BLaER1 treated with 17β-estradiol and CSF1 and Interleukin-3, amounts not matched to agents 10 nM and 100 nM (cell line): ENCODE results near the gene CEP162.
"Not testable (repeated sequence)": the region's sequence is repeated elsewhere in the genome, so short reads cannot be mapped to it uniquely, and the experiment has no call there.

Experiments used
- H3K27ac ChIP-seq, 11 experiments: shearing (Covaris generic); formaldehyde crosslinking; 2 replicates each; pipeline ENCODE4 v1.8.1; 2022
- H3K27me3 ChIP-seq, 11 experiments: shearing (Covaris generic); formaldehyde crosslinking; 2 replicates each; pipeline ENCODE4 v1.8.1; 2022
- H3K36me3 ChIP-seq, 11 experiments: shearing (Covaris generic); formaldehyde crosslinking; 2 replicates each; pipeline ENCODE4 v1.8.1; 2022
- H3K4me1 ChIP-seq, 10 experiments: shearing (Covaris generic); formaldehyde crosslinking; 2 replicates each; pipeline ENCODE4 v1.8.1; 2022
- H3K4me2 ChIP-seq, 11 experiments: shearing (Covaris generic); formaldehyde crosslinking; 2 replicates each; pipeline ENCODE4 v1.8.1; 2022
- H3K4me3 ChIP-seq, 10 experiments: shearing (Covaris generic); formaldehyde crosslinking; 2 replicates each; pipeline ENCODE4 v1.8.1; 2022
- H3K9ac ChIP-seq, 11 experiments: shearing (Covaris generic); formaldehyde crosslinking; 2 replicates each; pipeline ENCODE4 v1.8.1; 2022
- H3K9me3 ChIP-seq, 11 experiments: shearing (Covaris generic); formaldehyde crosslinking; replicated peaks in 1 of 11; 2 replicates each; pipeline ENCODE4 v1.8.1; 2022
- H4K20me1 ChIP-seq, 11 experiments: shearing (Covaris generic); formaldehyde crosslinking; 2 replicates each; pipeline ENCODE4 v1.8.1; 2022
- Cebpa-rat ChIP-seq, 11 experiments: shearing (Covaris generic); IDR thresholded peaks; 2 replicates each; pipeline ENCODE4 v1.8.1; 2022

The CEP162 gene

GRCh38 chr6:84263557-84263956 lies 36.1 kb upstream of the CEP162 start:
- TF ChIP-seq Cebpa-rat (IDR thresholded peaks at IDR 0.05) = no peak
- no peak overlapping the region for H3K4me2 ChIP-seq
- no peak overlapping the region for H3K4me3 ChIP-seq

GRCh38 chr6:84260926-84261325 lies 33.5 kb upstream of the CEP162 start:
- no peak for TF ChIP-seq Cebpa-rat (IDR thresholded peaks at IDR 0.05)
- Histone ChIP-seq H3K27ac (no peak overlapping the region), H3K36me3 (no peaks in the 10 kb centered on the region), H3K9me3 (no peaks in the 10 kb centered on the region), H3K27me3 (no peaks in the 10 kb centered on the region), H3K4me3 (no peak overlapping the region), H4K20me1 (no peaks in the 10 kb centered on the region), H3K4me2 (no peak overlapping the region), H3K9ac (no peak overlapping the region), H3K4me1 (peaks cover 0 to 15% (median 0%) of the 10 kb centered on the region in 10 experiments; a peak in 3 of 20 replicates)

More at GRCh38 chr6:84263557-84263956, 36.1 kb upstream of the CEP162 start:
- Histone ChIP-seq H3K9ac (no peak overlapping the region), H4K20me1 (no peaks in the 10 kb centered on the region), H3K36me3 (no peaks in the 10 kb centered on the region), H3K4me1 (peaks cover 0 to 4% (median 0%) of the 10 kb centered on the region in 10 experiments; a peak in 2 of 20 replicates), H3K27me3 (no peaks in the 10 kb centered on the region), H3K9me3 (no peaks in the 10 kb centered on the region), H3K27ac (no peak overlapping the region)

- Histone ChIP-seq H3K9me3 (no peaks in the 10 kb centered on the region), H3K9ac (no peak overlapping the region), H3K36me3 (no peaks in the 10 kb centered on the region), H3K4me3 (no peak overlapping the region), H3K4me2 (no peak overlapping the region), H4K20me1 (no peaks in the 10 kb centered on the region), H3K27ac (no peak overlapping the region), H3K4me1 (peaks cover 0 to 15% (median 0%) of the 10 kb centered on the region in 10 experiments; a peak in 3 of 20 replicates), H3K27me3 (no peaks in the 10 kb centered on the region)
- no peak for TF ChIP-seq Cebpa-rat (IDR thresholded peaks at IDR 0.05)
Observed at GRCh38 chr6:84260196-84260595, 32.8 kb upstream of the CEP162 start.

- no peaks in the 10 kb centered on the region for H3K36me3 ChIP-seq
- no peak for TF ChIP-seq Cebpa-rat (IDR thresholded peaks at IDR 0.05)
- H4K20me1 ChIP-seq = no peaks in the 10 kb centered on the region
- H3K9me3 ChIP-seq = no peaks in the 10 kb centered on the region
- no peak overlapping the region for H3K4me3 ChIP-seq
- H3K27me3 ChIP-seq = no peaks in the 10 kb centered on the region
- H3K27ac ChIP-seq = no peak overlapping the region
- peaks cover 0 to 15% (median 0%) of the 10 kb centered on the region in 10 experiments; a peak in 3 of 20 replicates for H3K4me1 ChIP-seq
- H3K9ac ChIP-seq = no peak overlapping the region
- H3K4me2 ChIP-seq = 0 out of 22 replicates have a peak overlapping the region, but pooled peaks of 1 of the 11 experiments have one; percentile 26
Observed at GRCh38 chr6:84258866-84259265, 31.4 kb upstream of the CEP162 start.

- Histone ChIP-seq H3K36me3 (no peaks in the 10 kb centered on the region), H3K9me3 (no peaks in the 10 kb centered on the region), H3K4me3 (no peak overlapping the region), H3K27me3 (no peaks in the 10 kb centered on the region), H3K27ac (no peak overlapping the region), H3K9ac (no peak overlapping the region), H3K4me2 (peak overlapping the region in 2 of 11 experiments; percentile 7 to 40; a peak in 1 of 22 replicates), H3K4me1 (peaks cover 0 to 15% (median 0%) of the 10 kb centered on the region in 10 experiments; a peak in 3 of 20 replicates), H4K20me1 (no peaks in the 10 kb centered on the region)
- no peak for TF ChIP-seq Cebpa-rat (IDR thresholded peaks at IDR 0.05)
Observed at GRCh38 chr6:84258268-84258667, 30.8 kb upstream of the CEP162 start.

- peaks cover 0 to 15% (median 0%) of the 10 kb centered on the region in 10 experiments; a peak in 3 of 20 replicates for H3K4me1 ChIP-seq
- H3K9ac ChIP-seq = no peak overlapping the region
- no peak overlapping the region for H3K27ac ChIP-seq
- TF ChIP-seq Cebpa-rat (IDR thresholded peaks at IDR 0.05) = no peak
- no peaks in the 10 kb centered on the region for H3K27me3 ChIP-seq
- H4K20me1 ChIP-seq = no peaks in the 10 kb centered on the region
- no peaks in the 10 kb centered on the region for H3K9me3 ChIP-seq
- no peak overlapping the region for H3K4me3 ChIP-seq
- no peak overlapping the region for H3K4me2 ChIP-seq
- H3K36me3 ChIP-seq = no peaks in the 10 kb centered on the region
Observed at GRCh38 chr6:84255641-84256040, 28.2 kb upstream of the CEP162 start.

GRCh38 chr6:84253380-84253779 lies 25.9 kb upstream of the CEP162 start:
- no peak overlapping the region for H3K4me2 ChIP-seq
- no peak overlapping the region for H3K27ac ChIP-seq
- H3K9ac ChIP-seq = no peak overlapping the region
- H3K27me3 ChIP-seq = no peaks in the 10 kb centered on the region
- H3K4me3 ChIP-seq = no peak overlapping the region
- TF ChIP-seq Cebpa-rat (IDR thresholded peaks at IDR 0.05) = no peak
- H3K9me3 ChIP-seq = no peaks in the 10 kb centered on the region
- peaks cover 0 to 8% (median 0%) of the 10 kb centered on the region in 10 experiments; a peak in 3 of 20 replicates for H3K4me1 ChIP-seq
- no peaks in the 10 kb centered on the region for H3K36me3 ChIP-seq
- H4K20me1 ChIP-seq = no peaks in the 10 kb centered on the region

GRCh38 chr6:84251891-84252539 lies 24.6 kb upstream of the CEP162 start:
- TF ChIP-seq Cebpa-rat (IDR thresholded peaks at IDR 0.05) = no peak

GRCh38 chr6:84249724-84250123 lies 22.3 kb upstream of the CEP162 start:
- Histone ChIP-seq H3K27ac (no peak overlapping the region), H3K4me1 (no peaks in the 10 kb centered on the region), H3K9me3 (no peaks in the 10 kb centered on the region), H3K27me3 (no peaks in the 10 kb centered on the region), H4K20me1 (no peaks in the 10 kb centered on the region), H3K9ac (no peak overlapping the region), H3K4me3 (no peak overlapping the region), H3K4me2 (no peak overlapping the region), H3K36me3 (no peaks in the 10 kb centered on the region)
- TF ChIP-seq Cebpa-rat (IDR thresholded peaks at IDR 0.05) = no peak

More at GRCh38 chr6:84251891-84252539, 24.6 kb upstream of the CEP162 start:
- Histone ChIP-seq H4K20me1 (no peaks in the 10 kb centered on the region), H3K4me3 (no peak overlapping the region), H3K9ac (no peak overlapping the region), H3K4me2 (no peak overlapping the region), H3K36me3 (no peaks in the 10 kb centered on the region), H3K27ac (no peak overlapping the region), H3K4me1 (no peaks in the 10 kb centered on the region), H3K9me3 (no peaks in the 10 kb centered on the region), H3K27me3 (no peaks in the 10 kb centered on the region)

- not testable (repeated sequence) for H3K4me3 ChIP-seq, H3K9me3 ChIP-seq, H3K36me3 ChIP-seq, H3K9ac ChIP-seq, H3K4me2 ChIP-seq, H3K27ac ChIP-seq, H4K20me1 ChIP-seq, H3K27me3 ChIP-seq, H3K4me1 ChIP-seq
Observed at GRCh38 chr6:84244416-84245081, 17.1 kb upstream of the CEP162 start.
